Fibroblast of peridontal ligament (primary cell): Measurements from ENCODE around the gene BARX2.

Experiments used
- DNase-seq: peaks from one replicate; pipeline ENCODE4 v3.0.0-alpha.2; 2010; ENCODE audit errors: extremely low read depth

The BARX2 gene

GRCh38 chr11:129436573-129436972 is 60.9 kb downstream of the BARX2 start:
- DNase-seq = no peak

DNA sequence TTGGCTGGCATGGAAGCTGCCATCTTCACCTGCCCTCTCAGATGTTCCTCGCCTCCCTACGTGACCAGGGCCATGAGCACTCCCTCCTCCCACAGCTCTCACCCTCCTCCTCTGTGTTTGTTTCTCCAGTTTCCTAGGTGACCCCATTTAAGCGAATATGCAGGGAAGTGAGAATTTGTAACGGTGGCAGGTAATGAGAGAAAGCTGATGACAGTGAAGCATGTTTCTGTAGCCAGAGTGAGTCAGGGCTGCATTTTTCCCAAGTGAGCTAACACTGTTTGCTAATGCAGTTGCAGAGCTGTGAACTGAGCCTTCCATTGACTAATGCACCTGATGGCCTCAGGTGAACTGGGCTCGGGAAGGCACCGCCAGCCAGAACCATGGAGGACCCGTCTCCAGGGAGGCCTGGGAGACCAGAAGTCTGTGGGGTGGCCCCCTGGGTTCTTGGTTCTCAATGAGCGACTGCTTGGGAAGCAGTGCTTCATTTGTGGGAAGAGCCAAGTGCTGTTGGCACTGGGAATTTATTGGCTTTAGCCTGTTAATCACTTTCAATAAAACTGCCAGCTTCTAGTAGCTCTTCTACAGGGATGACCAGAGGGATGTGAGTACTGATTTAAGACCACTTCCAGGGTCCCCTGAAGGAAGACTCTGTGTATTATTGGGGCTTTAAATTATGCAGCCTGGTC is 64.5 kb downstream of the BARX2 start:
- DNase-seq = no peak

DNA sequence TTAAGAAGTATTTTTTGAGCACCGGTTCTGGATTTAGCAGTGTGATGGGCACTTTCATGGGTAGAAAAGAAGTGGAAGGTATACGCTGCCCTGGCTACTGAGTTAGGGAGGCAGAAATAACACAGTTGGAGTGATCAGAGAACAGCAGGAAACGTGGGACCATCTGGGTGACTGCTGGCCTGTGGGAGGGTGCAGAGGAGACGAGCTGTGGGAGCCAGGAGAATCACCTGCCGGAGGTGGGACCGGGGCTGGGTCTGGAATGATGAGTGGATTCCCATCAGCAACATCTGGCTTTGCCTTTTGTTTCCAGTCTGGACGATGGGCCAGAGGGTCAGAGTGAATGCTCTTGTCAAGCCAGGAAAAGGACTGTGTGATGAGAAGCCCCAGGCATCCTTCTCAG is 66.5 kb downstream of the BARX2 start:
- DNase-seq = no peak

DNA sequence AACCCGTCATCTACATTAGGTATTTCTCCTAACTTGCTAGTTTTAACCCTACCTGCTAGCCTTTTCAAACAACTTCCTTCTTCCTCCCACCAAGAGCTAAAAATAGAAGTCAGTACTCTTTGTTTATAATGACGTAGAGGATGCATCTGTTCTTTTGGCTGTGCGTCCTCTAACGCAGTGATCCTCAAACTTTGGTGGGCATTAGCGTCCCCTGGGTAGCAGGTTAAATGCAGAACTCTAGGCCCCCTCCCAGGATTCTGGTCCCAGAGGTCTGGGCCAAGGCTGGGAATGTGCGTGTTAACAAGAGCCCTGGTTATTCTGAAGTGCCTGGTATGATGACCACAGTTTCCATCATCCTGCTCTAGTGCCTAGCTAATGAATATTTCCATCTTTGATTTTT is 67.6 kb downstream of the BARX2 start:
- DNase-seq = no peak

- no peak for DNase-seq
Observed at GRCh38 chr11:129444274-129444673, 68.6 kb downstream of the BARX2 start.

GRCh38 chr11:129445226-129445625 is 69.6 kb downstream of the BARX2 start:
- no peak for DNase-seq

GRCh38 chr11:129446572-129446971 is 70.9 kb downstream of the BARX2 start:
- no peak for DNase-seq

DNA sequence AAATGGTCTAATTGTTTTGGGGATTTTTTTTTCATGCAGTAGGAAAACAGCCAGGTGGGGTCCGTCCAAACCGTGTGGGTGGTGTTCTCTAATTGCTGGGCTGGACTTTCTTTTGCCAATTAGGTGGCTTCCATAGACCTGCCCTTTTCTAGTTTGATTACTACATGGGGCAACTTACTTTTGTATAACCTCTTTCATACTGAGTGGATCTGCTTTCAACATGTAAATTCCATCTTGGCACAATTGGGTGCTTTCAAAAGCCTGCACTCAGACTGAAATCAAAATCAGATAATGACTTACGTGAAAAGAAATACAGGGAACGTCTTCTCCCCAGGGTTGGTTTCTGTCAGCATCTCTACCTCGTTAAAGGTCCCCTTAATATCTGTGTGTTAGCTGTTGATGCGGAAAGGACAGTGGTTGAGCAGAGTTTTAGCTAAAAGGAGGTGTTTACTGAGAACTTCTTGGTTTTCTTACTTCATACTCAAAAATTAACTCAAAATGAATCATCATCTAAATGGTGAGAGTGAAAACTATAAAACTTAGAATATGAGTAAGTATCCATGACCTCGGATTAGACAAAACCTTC is 72.1 kb downstream of the BARX2 start:
- DNase-seq = no peak

- no peak for DNase-seq
Observed at GRCh38 chr11:129451524-129451923, 75.9 kb downstream of the BARX2 start.

- no peak for DNase-seq
Observed at GRCh38 chr11:129453293-129453721, 77.7 kb downstream of the BARX2 start.

GRCh38 chr11:129455101-129455500 is 79.5 kb downstream of the BARX2 start:
- no peak for DNase-seq

DNA sequence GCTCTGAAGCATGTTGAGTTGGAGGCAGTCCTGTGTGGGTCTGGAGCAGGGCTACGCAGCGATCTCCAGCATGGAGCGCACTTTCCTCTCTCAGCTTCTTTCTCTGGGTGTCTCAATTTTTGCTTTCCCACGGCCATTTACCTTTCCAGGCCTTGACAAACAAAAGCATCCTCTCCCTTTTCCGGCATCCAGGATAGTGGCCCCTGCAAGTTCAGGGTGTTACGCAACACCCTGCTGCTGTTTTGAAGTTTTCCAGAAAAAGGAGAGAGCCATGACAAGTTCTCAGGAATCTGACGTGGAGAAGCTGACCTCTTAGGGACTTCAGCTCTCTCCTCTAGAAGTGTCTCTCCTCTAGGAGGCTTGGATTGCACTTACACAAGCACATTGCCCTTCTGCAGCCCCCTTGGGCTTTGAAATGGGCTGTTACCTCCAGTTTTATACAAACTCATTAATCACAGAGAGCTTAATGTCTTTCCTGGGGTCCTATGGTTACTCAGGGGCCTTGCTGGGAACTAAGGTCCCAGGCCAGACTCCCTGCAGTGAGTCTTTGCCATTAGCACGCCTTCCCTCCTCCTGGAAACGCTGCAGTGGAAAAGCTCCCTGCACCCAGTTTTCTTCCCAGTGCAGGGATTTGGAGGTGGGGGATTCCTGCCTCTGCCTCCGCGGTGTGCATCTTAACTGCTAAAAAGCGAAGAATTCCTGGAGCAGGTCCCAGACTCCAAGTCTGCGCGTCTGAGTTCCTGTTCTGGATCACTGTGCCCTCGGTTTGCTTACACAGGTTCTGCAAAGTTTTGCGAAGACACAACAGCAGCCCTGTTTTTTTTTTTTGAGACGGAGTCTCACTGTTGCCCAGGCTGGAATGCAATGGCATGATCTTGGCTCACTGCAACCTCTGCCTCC is 80.4 kb downstream of the BARX2 start:
- no peak for DNase-seq

DNA sequence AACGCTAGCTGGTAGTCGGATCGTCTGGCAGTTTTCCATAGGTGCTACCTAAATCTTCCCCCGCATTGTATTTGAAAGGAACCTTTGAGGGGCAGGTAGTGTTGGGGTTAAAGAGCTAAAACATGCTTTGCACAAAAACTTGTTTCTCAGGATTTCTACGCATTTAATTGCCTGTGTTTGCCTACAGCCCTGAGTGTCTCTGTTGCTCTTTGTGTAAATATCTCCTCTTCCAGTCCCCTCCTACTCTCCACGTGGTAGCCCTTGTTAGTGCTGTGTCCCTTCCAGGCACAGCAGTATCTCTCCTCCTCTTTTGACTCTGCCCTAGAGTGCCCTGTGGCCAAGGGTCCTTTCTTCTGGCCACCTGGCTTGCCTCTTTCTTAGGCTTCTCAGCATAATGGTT is 81.7 kb downstream of the BARX2 start:
- no peak for DNase-seq

GRCh38 chr11:129458278-129458677 is 82.6 kb downstream of the BARX2 start:
- no peak for DNase-seq

DNA sequence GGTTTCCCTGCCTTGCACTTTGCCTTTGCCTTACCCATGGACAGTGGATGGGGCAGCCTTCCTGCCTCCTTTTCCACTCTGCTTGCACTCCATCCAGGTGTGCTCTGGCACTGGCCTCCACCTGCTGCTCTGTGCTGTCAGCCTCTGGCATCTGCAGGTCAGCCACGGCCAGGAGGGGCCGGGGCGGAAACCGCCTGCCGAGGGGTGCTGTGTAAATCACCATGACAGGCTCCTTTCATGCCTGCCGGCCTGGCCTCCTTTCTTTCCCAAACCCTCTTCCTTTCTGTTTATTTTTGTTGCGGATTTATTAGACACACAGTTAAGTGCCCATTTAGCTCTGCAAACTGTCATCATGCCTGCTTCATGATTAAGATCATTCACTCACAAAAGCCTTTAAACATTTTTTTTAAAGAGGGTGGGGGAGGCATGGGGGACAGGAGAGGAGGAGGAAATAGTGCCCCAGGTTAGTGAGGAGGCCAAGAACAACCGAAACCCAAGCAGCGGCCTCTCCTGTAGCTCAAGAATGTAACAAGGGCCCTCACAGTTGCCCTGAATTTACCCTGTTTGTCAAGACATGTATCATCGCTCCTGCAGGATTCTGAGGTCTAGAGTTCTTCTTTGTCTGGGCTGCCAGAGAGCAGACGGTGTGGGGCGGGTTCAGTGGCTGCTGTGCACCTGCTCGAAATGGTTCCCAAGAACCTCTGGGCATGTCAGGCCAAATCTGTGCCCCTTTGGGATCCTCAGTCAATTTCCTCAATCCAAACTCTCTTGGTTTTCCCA is 83.3 kb downstream of the BARX2 start:
- DNase-seq = no peak

- DNase-seq = no peak
Observed at GRCh38 chr11:129460714-129461113, 85.1 kb downstream of the BARX2 start.

DNA sequence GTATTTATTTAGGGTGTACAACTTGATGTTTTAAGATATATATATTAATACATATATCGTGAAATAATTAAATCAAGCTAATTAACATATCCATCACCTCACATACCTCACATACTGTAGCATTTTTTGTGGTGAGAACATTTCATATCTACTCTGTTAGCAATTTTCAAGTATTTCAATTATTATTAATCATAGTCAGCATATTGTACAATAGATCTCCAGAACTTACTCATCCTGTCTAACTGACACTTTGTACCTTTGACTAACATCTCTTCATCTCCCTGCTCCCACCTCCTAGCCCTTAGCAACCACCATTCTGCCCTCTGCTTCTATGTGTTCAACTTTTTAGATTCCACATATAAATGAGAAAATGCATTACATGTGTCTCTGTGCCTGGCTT is 108.4 kb downstream of the BARX2 start:
- no peak for DNase-seq

- no peak for DNase-seq
Observed at GRCh38 chr11:129489249-129489648, 113.6 kb downstream of the BARX2 start.

DNA sequence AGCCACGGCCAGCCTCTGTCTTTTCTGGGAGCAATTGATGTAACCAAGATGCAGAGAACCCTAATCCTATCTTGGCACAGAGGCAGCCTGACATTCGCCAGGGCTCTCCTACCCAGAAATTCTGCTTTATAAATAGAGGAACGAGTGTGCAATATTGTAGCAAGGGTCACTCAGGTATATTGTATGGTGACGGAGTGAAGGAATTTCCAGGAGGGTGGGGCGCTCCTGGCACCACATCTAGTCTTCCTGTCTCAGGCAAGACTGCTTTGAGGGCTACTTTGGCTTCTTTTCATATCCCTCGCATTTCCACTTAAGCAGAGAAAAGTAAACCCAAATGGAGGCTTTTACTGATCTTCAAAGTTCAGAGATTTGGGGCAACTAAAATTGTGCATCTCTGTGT is 114.4 kb downstream of the BARX2 start:
- DNase-seq = no peak

DNA sequence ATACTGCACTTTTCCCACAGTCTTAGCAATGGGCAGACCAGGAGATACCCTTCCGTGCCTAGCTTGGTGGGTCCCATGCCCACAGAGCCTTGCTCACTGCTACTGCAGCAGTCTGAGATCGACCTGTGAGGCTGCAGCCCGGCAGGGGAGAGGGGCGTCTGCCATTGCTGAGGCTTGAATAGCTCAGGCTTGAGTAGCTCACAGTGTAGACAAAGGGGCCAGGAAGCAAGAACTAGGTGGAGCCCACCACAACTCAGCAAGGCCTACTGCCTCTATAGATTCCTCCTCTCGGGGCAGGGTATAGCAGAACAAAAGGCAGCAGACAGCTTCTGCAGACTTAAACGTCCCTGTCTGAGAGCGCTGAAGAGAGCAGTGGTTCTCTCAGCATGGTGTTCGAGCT is 118.1 kb downstream of the BARX2 start:
- no peak for DNase-seq
